ENCODE data around the gene PPIE. TPM values are rescaled to one million over a fixed set of nuclear protein-coding genes. Genes with fewer than 3 reads are reported as not detected.
A peak's percentile ranks its signal among the peaks of the same experiment; 100 is the strongest.
"Not testable (repeated sequence)": the region's sequence is repeated elsewhere in the genome, so short reads cannot be mapped to it uniquely, and the experiment has no call there.

The PPIE gene
- total RNA-seq, 2 donors from 2014 or later, result 70.6 to 79.5 TPM

DNA sequence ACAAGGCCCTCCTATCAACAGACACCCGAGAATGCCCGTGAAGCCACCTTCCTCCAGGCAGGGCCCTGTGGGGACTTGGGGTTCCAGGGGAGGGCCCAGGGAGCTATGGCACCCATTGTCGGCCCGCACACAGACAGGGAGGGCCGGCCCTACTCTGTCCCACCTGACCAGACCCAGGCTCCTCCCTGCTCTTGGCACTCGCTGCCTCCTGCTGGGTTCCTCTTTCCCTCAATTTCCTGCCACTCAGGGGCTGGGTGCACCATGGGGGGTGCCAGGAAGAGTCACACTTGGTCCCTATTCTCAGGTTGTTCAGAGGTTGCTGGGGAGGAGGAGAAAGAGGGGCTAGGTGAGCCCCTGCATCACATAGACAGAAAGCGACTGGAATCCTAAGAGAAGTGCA lies 40.5 kb downstream of the PPIE start:
- H3K9me3 Mint-ChIP-seq, result no peaks in the 10 kb centered on the region
- H3K27ac Mint-ChIP-seq, result no peak overlapping the region
- ATAC-seq (no peak), DNase-seq (ENCODE audit: low spot score in 2 of 2) (no peak)
- H3K36me3 Mint-ChIP-seq, result no peaks in the 10 kb centered on the region

GRCh38 chr1:39779821-39780220 lies 41.1 kb downstream of the PPIE start:
- no peak overlapping the region for H3K27ac Mint-ChIP-seq
- H3K9me3 Mint-ChIP-seq, result no peaks in the 10 kb centered on the region
- DNase-seq (ENCODE audit: low spot score in 2 of 2) (no peak), ATAC-seq (no peak)
- no peaks in the 10 kb centered on the region for H3K36me3 Mint-ChIP-seq

GRCh38 chr1:39781349-39781715 lies 42.6 kb downstream of the PPIE start:
- ATAC-seq (no peak), DNase-seq (ENCODE audit: low spot score in 2 of 2) (no peak)
- Mint-ChIP-seq H3K36me3 (no peaks in the 10 kb centered on the region), H3K9me3 (no peaks in the 10 kb centered on the region), H3K27ac (no peak overlapping the region)

- ATAC-seq (no peak), DNase-seq (ENCODE audit: low spot score in 2 of 2) (no peak)
- Mint-ChIP-seq H3K27ac (no peak overlapping the region), H3K9me3 (no peaks in the 10 kb centered on the region), H3K36me3 (no peaks in the 10 kb centered on the region)
Observed at GRCh38 chr1:39782103-39782502, 43.4 kb downstream of the PPIE start.

DNA sequence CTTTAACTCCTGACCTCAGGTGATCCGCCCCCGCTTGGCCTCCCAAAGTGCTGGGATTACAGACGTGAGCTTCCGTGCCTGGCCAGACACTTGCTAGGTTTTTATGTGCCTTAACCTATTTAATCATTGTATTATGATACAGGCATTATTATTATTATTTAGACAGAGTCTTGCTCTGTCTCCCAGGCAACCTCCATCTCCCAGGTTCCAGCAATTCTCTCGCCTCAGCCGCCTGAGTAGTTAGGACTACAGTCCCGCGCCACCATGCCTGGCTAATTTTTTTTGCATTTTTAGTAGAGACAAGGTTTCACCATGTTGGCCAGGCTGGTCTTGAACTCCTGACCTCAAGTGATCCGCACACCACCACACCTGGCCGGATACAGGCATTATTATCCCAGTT lies 44.0 kb downstream of the PPIE start:
- H3K36me3 Mint-ChIP-seq; DNase-seq (ENCODE audit: low spot score in 2 of 2); H3K9me3 Mint-ChIP-seq; H3K27ac Mint-ChIP-seq; ATAC-seq: not testable (repeated sequence)

GRCh38 chr1:39786303-39787107 lies 47.8 kb downstream of the PPIE start:
- not testable (repeated sequence) for H3K9me3 Mint-ChIP-seq

DNA sequence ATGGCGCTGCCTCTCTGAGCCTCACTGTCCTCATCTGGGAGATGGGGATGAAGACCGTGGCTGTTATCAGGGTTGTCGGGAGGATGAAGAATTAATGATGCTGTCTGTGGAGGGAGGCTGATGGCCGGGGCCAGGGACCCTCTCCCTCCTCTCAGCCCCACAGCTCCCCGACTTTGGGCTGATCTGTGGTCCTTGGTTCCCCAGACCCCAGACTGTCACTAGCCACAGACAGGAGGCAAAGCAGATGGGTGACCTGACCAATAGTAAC lies 48.4 kb downstream of the PPIE start:
- DNase-seq (ENCODE audit: low spot score in 2 of 2); H3K27ac Mint-ChIP-seq; H3K9me3 Mint-ChIP-seq; ATAC-seq; H3K36me3 Mint-ChIP-seq: not testable (repeated sequence)

More at GRCh38 chr1:39786303-39787107, 47.8 kb downstream of the PPIE start:
- DNase-seq (ENCODE audit: low spot score in 2 of 2), result peak in 1 of 2 donors; percentile 44
- not testable (repeated sequence) for H3K36me3 Mint-ChIP-seq, ATAC-seq, H3K27ac Mint-ChIP-seq

- peaks cover 0 to under 1% of the 10 kb centered on the region in 2 donors for H3K36me3 Mint-ChIP-seq
Observed at GRCh38 chr1:39787468-39787867, 48.8 kb downstream of the PPIE start.

DNA sequence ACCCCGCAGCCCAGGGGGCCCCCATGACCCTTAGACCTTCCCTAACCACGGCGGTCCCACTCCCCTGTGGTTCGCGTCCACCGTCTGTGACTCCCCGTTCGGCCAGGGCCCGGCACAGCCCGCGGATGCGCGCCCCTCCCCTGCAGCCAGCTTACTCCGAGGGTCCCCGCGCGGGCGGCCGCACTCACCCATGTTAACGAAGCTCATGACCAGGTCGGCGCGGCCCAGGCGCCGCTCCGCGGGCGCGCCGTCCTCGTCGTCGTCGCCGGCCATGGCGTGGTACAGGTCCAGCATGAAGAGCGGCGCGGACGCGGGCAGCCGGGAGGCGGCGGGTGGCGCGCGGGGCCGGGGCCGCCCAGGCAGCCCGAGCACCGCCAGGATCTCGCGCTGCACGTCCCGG lies 49.3 kb downstream of the PPIE start:
- ATAC-seq, result peak in 1 of 2 donors; percentile 1
- not testable (repeated sequence) for DNase-seq (ENCODE audit: low spot score in 2 of 2); H3K9me3 Mint-ChIP-seq; H3K36me3 Mint-ChIP-seq; H3K27ac Mint-ChIP-seq

More at GRCh38 chr1:39787468-39787867, 48.8 kb downstream of the PPIE start:
- Mint-ChIP-seq H3K27ac (no peak overlapping the region), H3K9me3 (no peaks in the 10 kb centered on the region)
- DNase-seq (ENCODE audit: low spot score in 2 of 2) (peak in 1 of 2 donors; percentile 31), ATAC-seq (no peak)

- peak; percentile 18 to 51 for ATAC-seq
- peaks cover 0 to 5% of the 10 kb centered on the region in 2 donors for H3K36me3 Mint-ChIP-seq
- no peaks in the 10 kb centered on the region for H3K9me3 Mint-ChIP-seq
- H3K27ac Mint-ChIP-seq, result no peak overlapping the region
- DNase-seq (ENCODE audit: low spot score in 2 of 2), result no peak
Observed at GRCh38 chr1:39788426-39788757, 49.7 kb downstream of the PPIE start.

DNA sequence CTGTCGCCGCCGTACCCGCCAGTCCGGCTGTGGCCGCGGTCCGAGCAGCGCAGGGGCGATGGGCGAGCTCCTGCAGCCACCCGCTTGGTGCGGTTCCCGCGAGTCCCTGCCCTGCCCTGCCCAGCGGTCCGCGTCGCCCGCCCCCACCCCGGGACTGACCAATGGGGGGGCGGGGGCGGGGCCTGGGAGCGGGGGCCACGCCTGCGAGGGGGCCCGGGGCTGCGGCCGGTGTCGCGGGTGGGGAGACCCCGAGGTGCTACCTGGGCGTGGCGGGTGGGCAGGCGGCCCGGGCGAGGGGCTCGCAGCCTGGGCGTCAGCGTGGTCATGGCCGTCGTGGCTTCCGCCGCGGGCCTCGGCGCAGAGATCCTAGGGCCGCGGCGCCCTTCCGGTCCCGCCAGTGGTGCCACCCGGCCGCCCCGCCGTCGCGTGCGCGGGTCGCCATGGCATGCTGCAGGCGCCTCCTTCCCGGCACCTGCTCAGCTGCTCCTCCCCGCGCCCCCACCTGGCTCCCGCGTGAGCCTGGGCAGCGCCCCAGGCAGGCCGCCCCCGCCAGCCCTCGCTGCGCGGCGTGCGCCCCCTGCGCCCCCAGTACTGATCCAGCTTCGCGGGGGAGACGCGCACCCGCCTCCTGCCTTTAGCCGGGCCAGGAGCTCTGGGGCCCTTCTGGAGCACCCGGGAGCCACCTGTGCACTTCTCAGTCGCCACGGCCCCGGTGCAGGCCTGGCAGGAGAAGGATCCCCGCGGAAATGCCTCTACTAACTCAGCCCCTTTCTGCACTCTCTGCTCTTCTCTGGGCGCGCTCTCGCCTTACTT lies 50.3 kb downstream of the PPIE start, which contains the start of gene BMP8B:
Gene BMP8B (minus strand): TSS at position 108 of the 813 bp plus-strand sequence. CDS start 380 bp downstream, outside the sequence.
- ATAC-seq, result peak; percentile 86 to 87

DNA sequence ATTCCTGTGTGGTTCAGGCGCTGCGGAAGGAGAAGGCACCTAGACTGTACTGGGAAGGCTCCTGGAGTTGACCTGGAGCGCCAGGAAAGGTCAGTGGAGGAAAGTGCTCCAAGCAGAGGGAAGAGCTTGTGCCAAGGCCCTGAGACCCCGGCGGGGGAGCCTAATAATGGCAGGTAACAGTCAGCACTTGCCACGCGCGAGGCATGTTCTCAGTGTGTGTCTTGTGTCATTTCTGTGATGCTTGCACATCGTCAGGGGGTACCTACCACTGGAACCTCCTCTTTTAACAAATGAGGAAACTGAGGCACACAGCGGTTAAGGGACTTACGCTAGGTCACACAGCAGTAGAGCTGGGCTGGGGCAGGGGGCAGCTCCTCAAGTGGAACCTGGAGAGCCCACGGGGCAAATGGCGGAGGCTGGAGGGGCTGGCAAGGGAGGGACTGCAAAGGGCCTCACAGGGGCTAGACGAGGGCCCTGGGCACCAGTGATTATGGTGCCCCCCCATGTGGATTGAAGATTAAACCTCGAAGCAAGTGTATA lies 51.0 kb downstream of the PPIE start:
- DNase-seq (ENCODE audit: low spot score in 2 of 2) (no peak), ATAC-seq (no peak)
- Mint-ChIP-seq H3K27ac (no peak overlapping the region), H3K9me3 (no peaks in the 10 kb centered on the region), H3K36me3 (peaks cover 0 to 5% of the 10 kb centered on the region in 2 donors)

More for the DNA sequence above, 50.3 kb downstream of the PPIE start, which contains the start of gene BMP8B:
- DNase-seq (ENCODE audit: low spot score in 2 of 2), result peak; percentile 57 to 63
- no peak within 1 kb of the TSS for H3K27ac Mint-ChIP-seq
- peaks cover 0 to 5% of the 10 kb centered on the region in 2 donors for H3K36me3 Mint-ChIP-seq
- H3K9me3 Mint-ChIP-seq, result no peaks in the 10 kb centered on the region

DNA sequence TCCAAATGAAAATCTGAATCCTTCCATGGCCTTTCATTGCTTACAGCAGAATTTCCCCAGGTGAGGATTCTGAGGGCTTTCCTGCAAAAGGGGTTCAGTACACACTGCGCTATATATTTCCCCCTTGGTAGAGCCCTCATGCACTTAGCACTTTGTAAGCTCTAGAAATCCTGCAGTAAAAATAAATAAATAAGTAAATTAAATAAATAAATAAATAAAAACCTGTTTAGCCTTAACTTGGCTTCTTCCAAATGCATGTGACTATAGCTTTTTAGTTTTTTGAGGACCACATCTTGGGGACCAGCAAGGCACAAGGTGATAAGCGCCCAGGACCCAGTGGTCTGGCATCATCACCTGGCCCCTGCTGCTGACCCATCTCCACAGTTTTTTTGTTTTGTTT lies 53.2 kb downstream of the PPIE start:
- Mint-ChIP-seq H3K27ac (no peak overlapping the region), H3K36me3 (peaks cover 0 to 5% of the 10 kb centered on the region in 2 donors), H3K9me3 (no peaks in the 10 kb centered on the region)
- no peak for DNase-seq (ENCODE audit: low spot score in 2 of 2)
- no peak for ATAC-seq

DNA sequence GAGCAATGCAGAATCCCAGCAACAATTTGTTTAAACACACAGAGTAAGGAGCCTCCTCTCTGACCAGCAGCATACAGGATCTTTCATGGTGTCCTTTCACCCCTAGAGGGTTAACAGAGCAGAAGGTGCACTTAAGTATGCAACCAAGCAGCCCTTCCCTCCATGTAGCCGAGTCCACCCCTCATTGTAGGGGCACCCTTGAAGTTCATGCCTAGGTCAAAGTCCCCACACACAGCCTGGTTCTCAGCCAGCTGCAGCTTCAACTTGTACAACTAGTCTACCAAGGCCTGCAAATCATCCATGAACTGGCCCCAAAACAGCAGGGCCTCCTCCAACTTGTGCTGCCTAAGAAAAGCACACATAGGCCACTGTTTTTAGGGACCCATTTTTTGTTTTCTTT lies 57.0 kb downstream of the PPIE start:
- ATAC-seq (peak in 1 of 2 donors; percentile 12), DNase-seq (ENCODE audit: low spot score in 2 of 2) (no peak)
- no peaks in the 10 kb centered on the region for H3K9me3 Mint-ChIP-seq
- H3K36me3 Mint-ChIP-seq, result peaks cover 0 to 5% of the 10 kb centered on the region in 2 donors
- H3K27ac Mint-ChIP-seq, result no peak overlapping the region

GRCh38 chr1:39798859-39799769 lies 60.4 kb downstream of the PPIE start:
- not testable (repeated sequence) for H3K9me3 Mint-ChIP-seq, H3K36me3 Mint-ChIP-seq
- H3K27ac Mint-ChIP-seq, result peak overlapping the region in 1 of 2 donors; percentile 95
- DNase-seq (ENCODE audit: low spot score in 2 of 2) (peak; percentile 37 to 79), ATAC-seq (peak; percentile 64 to 91)

DNA sequence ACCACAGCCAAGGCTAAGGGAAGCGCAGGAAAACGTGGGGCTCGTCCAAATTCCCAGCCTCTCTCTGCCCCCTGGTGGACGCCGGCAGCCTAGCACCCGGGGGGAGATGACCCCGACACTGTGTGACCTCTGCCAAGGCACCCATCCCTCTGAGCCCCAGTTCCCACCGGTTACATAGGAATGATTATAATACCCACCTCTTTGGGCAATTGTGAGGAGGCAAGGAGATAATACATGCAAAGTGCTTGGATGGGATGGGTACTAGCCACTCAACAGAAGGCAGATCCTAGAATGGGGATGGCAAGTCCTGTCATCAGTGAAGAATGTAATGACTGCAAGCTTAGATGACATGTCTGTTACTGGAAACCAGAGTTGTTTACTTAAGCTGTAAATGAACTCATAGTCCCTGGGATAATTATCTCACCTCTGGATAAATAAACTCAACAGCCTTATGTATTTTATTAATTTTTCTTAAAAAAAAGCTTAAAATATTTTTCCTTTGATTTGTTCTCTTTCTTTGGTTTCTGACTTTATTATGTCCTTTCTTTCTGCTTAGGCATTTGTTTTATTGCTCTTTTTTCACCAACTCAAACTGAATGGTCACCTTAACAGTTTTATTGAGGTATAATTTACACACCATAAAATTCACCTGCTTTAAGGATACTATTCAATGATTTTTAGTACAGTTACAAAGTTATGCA lies 61.2 kb downstream of the PPIE start:
- peak overlapping the region in 1 of 2 donors; percentile 95 for H3K27ac Mint-ChIP-seq
- no peaks in the 10 kb centered on the region for H3K36me3 Mint-ChIP-seq
- no peaks in the 10 kb centered on the region for H3K9me3 Mint-ChIP-seq
- DNase-seq (ENCODE audit: low spot score in 2 of 2), result peak; percentile 58 to 82
- peak; percentile 68 to 82 for ATAC-seq
